Liver (tissue), 3 donors: ENCODE results near the gene NIP7.

Source experiments
- EGR1 ChIP-seq, 2 donors: IDR thresholded peaks; 2 replicates each; pipeline ENCODE4 v1.6.1; 2016 to 2018; ENCODE audit warnings: antibody characterized with exemption in 2 of 2, low read depth in 2 of 2
- TAF1 ChIP-seq: conservative IDR thresholded peaks from 2 replicates; pipeline ENCODE4 v1.6.1; 2016; ENCODE audit warnings: antibody characterized with exemption, mild to moderate bottlenecking
- YY1 ChIP-seq: IDR thresholded peaks from 2 replicates; pipeline ENCODE4 v1.6.1; 2016; ENCODE audit warnings: antibody characterized with exemption, mild to moderate bottlenecking
- TF ChIP-seq, protein P1 (sequence below): fragments of 150-350 bp; IDR thresholded peaks from 2 replicates; pipeline ENCODE4 v1.5.1; 2017; ENCODE audit warnings: improper control_type of control experiment, low read depth, low read length; ENCODE audit not compliant: missing input control
- TF ChIP-seq, protein P2 (sequence below): IDR thresholded peaks from 2 replicates; pipeline ENCODE4 v1.6.1; 2016; ENCODE audit warnings: antibody characterized with exemption
- TF ChIP-seq, protein P3 (sequence below): IDR thresholded peaks from 2 replicates; pipeline ENCODE4 v1.6.1; 2016; ENCODE audit warnings: antibody characterized with exemption
- TF ChIP-seq, protein P4 (sequence below): IDR thresholded peaks from 2 replicates; pipeline ENCODE4 v1.6.1; 2016; ENCODE audit warnings: antibody characterized with exemption
- donor health status: healthy.
- donor health status: healthy.

DNA sequence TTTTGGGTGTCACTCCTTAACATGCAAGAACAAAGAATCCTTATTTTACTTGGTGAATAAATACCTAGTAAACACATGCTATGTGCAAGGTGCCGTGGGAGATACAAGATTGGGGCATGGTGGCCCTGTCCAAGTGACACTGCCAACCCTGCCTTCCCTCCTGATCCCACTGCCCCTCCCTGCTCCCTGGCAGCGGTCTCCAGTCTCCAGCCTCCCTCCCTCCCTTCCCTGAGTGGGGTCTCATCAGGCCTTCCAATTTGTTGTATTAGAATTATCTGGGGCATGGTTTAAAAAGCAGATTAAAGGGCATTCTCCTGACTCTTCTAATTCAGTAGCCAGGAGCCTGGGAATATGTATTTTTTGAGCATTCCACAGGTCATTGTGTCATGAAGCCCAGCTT, 24.5 kb downstream of the NIP7 start:
- TF ChIP-seq, protein P1, sequence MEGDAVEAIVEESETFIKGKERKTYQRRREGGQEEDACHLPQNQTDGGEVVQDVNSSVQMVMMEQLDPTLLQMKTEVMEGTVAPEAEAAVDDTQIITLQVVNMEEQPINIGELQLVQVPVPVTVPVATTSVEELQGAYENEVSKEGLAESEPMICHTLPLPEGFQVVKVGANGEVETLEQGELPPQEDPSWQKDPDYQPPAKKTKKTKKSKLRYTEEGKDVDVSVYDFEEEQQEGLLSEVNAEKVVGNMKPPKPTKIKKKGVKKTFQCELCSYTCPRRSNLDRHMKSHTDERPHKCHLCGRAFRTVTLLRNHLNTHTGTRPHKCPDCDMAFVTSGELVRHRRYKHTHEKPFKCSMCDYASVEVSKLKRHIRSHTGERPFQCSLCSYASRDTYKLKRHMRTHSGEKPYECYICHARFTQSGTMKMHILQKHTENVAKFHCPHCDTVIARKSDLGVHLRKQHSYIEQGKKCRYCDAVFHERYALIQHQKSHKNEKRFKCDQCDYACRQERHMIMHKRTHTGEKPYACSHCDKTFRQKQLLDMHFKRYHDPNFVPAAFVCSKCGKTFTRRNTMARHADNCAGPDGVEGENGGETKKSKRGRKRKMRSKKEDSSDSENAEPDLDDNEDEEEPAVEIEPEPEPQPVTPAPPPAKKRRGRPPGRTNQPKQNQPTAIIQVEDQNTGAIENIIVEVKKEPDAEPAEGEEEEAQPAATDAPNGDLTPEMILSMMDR = no peak
- TF ChIP-seq, protein P2, sequence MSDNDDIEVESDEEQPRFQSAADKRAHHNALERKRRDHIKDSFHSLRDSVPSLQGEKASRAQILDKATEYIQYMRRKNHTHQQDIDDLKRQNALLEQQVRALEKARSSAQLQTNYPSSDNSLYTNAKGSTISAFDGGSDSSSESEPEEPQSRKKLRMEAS = no peak
- TF ChIP-seq TAF1 (no peak), YY1 (no peak), EGR1 (IDR thresholded peaks at IDR 0.05; ENCODE audit: low read depth in 2 of 2) (no peak)
- TF ChIP-seq, protein P3, sequence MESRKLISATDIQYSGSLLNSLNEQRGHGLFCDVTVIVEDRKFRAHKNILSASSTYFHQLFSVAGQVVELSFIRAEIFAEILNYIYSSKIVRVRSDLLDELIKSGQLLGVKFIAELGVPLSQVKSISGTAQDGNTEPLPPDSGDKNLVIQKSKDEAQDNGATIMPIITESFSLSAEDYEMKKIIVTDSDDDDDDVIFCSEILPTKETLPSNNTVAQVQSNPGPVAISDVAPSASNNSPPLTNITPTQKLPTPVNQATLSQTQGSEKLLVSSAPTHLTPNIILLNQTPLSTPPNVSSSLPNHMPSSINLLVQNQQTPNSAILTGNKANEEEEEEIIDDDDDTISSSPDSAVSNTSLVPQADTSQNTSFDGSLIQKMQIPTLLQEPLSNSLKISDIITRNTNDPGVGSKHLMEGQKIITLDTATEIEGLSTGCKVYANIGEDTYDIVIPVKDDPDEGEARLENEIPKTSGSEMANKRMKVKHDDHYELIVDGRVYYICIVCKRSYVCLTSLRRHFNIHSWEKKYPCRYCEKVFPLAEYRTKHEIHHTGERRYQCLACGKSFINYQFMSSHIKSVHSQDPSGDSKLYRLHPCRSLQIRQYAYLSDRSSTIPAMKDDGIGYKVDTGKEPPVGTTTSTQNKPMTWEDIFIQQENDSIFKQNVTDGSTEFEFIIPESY = no peak
- TF ChIP-seq, protein P4, sequence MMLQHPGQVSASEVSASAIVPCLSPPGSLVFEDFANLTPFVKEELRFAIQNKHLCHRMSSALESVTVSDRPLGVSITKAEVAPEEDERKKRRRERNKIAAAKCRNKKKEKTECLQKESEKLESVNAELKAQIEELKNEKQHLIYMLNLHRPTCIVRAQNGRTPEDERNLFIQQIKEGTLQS = no peak
